ENCODE measurements around the gene GNPTAB. TPM values are rescaled to one million over a fixed set of nuclear protein-coding genes. Genes with fewer than 3 reads are reported as not detected.
"Not testable (repeated sequence)": the region's sequence is repeated elsewhere in the genome, so short reads cannot be mapped to it uniquely, and the experiment has no call there.

Gene GNPTAB
- total and polyA plus RNA-seq, 2 of the 13 experiments (the other 11 are each of a cell fraction or from before 2014, with no cell fraction given), result 13.6 to 19.4 TPM

DNA sequence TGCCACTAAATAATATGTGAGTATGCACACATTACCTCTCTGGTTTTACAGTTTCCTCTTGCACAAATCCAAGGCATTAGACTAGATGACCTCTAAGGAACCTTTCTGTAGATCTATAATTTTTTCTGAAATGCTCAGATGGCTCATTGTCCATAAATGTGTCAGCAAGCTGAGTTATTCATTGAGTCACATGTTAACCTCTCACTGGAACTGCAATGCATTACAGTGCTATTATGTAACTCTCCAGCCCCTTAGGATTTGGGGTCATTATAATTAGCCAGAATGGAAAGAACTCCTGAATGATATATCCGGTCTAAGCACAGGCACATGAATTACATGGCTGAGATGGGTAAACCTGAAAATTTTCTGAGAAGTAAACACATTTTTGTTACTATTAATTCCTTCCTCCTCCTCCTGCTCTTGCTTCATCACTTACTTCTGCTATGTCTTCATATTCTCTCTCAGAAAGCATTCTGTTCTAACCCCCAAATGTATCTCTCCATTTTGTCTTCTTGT lies 26.3 kb upstream of the GNPTAB start (continued):
- TF ChIP-seq ZNF883 (CRISPR knock-in tag; IDR thresholded peaks at IDR 0.05; ENCODE audit: not compliant biosample characterization) (no peak), ZNF256 (CRISPR knock-in tag; conservative IDR thresholded peaks at IDR 0.05) (no peak), NR2F1 (CRISPR knock-in tag; IDR thresholded peaks at IDR 0.05) (no peak), ZNF33B (CRISPR knock-in tag; IDR thresholded peaks at IDR 0.05) (no peak), TAF15 (IDR thresholded peaks at IDR 0.05; ENCODE audit: low read depth, low read length, poor library complexity, severe bottlenecking) (no peak), SAP130 (CRISPR knock-in tag; IDR thresholded peaks at IDR 0.05; ENCODE audit: low read depth) (no peak), ZIK1 (CRISPR knock-in tag; IDR thresholded peaks at IDR 0.05; ENCODE audit: borderline replicate concordance, low read depth) (no peak), ZNF782 (CRISPR knock-in tag; IDR thresholded peaks at IDR 0.05; ENCODE audit: borderline replicate concordance) (no peak)
- TF ChIP-seq, protein P1, sequence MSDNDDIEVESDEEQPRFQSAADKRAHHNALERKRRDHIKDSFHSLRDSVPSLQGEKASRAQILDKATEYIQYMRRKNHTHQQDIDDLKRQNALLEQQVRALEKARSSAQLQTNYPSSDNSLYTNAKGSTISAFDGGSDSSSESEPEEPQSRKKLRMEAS (IDR thresholded peaks at IDR 0.05), result no peak
- TF ChIP-seq, protein P2, sequence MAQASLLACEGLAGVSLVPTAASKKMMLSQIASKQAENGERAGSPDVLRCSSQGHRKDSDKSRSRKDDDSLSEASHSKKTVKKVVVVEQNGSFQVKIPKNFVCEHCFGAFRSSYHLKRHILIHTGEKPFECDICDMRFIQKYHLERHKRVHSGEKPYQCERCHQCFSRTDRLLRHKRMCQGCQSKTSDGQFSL (CRISPR knock-in tag; IDR thresholded peaks at IDR 0.05), result no peak
- TF ChIP-seq, protein P3, sequence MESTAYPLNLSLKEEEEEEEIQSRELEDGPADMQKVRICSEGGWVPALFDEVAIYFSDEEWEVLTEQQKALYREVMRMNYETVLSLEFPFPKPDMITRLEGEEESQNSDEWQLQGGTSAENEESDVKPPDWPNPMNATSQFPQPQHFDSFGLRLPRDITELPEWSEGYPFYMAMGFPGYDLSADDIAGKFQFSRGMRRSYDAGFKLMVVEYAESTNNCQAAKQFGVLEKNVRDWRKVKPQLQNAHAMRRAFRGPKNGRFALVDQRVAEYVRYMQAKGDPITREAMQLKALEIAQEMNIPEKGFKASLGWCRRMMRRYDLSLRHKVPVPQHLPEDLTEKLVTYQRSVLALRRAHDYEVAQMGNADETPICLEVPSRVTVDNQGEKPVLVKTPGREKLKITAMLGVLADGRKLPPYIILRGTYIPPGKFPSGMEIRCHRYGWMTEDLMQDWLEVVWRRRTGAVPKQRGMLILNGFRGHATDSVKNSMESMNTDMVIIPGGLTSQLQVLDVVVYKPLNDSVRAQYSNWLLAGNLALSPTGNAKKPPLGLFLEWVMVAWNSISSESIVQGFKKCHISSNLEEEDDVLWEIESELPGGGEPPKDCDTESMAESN (CRISPR knock-in tag; conservative IDR thresholded peaks at IDR 0.05), result no peak
- TF ChIP-seq, protein P4, sequence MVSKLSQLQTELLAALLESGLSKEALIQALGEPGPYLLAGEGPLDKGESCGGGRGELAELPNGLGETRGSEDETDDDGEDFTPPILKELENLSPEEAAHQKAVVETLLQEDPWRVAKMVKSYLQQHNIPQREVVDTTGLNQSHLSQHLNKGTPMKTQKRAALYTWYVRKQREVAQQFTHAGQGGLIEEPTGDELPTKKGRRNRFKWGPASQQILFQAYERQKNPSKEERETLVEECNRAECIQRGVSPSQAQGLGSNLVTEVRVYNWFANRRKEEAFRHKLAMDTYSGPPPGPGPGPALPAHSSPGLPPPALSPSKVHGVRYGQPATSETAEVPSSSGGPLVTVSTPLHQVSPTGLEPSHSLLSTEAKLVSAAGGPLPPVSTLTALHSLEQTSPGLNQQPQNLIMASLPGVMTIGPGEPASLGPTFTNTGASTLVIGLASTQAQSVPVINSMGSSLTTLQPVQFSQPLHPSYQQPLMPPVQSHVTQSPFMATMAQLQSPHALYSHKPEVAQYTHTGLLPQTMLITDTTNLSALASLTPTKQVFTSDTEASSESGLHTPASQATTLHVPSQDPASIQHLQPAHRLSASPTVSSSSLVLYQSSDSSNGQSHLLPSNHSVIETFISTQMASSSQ (IDR thresholded peaks at IDR 0.05; ENCODE audit: low read depth), result no peak
- TF ChIP-seq, protein P4 (CRISPR knock-in tag; IDR thresholded peaks at IDR 0.05; ENCODE audit: borderline replicate concordance), result no peak
- TF ChIP-seq, protein P5, sequence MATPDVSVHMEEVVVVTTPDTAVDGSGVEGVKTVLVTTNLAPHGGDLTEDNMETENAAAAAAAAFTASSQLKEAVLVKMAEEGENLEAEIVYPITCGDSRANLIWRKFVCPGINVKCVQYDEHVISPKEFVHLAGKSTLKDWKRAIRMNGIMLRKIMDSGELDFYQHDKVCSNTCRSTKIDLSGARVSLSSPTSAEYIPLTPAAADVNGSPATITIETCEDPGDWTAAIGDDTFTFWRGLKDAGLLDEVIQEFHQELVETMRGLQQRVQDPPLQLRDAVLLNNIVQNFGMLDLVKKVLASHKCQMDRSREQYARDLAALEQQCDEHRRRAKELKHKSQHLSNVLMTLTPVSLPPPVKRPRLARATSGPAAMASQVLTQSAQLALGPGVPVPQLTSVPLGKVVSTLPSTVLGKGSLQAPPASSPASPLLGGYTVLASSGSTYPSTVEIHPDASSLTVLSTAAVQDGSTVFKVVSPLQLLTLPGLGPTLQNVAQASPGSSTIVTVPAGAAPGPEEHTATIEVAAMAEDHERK (CRISPR knock-in tag; IDR thresholded peaks at IDR 0.05; ENCODE audit: low read depth), result no peak

DNA sequence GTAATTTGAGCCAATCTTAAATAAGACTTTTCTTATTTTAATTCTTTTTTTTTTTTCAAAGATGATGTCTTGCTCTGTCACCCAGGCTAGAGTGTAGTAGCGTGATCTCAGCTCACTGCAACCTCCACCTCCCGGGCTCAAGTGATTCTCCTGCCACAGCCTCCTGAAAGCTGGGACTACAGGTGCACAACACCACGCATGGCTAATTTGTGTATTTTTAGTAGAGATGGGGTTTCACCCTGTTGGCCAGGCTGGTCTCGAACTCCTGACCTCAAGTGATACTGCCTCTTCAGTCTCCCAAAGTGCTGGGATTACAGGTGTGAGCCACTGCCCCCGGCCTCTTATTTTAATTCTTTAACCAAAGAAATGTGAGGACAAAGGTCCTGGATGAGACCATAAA lies 25.9 kb upstream of the GNPTAB start:
- H3K27me3 ChIP-seq (ENCODE audit: control insufficient read depth in 1 of 2, insufficient read depth in 2 of 2, low read length in 2 of 2); in situ Hi-C loops (cut with HindIII; ENCODE audit: extremely low pct_ligation_motif_present, low pct_unique_long_range_greater_than_20kb); H3K27ac ChIP-seq (ENCODE audit: extremely low read length, insufficient read depth, low read length); H2AFZ ChIP-seq (ENCODE audit: low read length); ATAC-seq; H4K20me1 ChIP-seq (ENCODE audit: insufficient read depth, low read length); H3K4me2 ChIP-seq (ENCODE audit: low read depth, low read length); H3K9ac ChIP-seq (ENCODE audit: insufficient read depth, low read depth, low read length); H3K79me2 ChIP-seq (ENCODE audit: insufficient read depth, low read length); CTCF ChIA-PET (ENCODE audit: low intra/inter-chr PET ratio, low total read pairs); H3K4me3 ChIP-seq (replicated peaks in 1 of 3; ENCODE audit: insufficient read depth in 1 of 3, low read depth in 2 of 3, low read length in 3 of 3); POLR2A ChIA-PET; intact Hi-C loops (cut with micrococcal nuclease; ENCODE audit: unreplicated experiment); H3K36me3 ChIP-seq (replicated peaks in 1 of 2; ENCODE audit: control insufficient read depth in 1 of 2, insufficient read depth in 2 of 2, low read length in 2 of 2); H3K9me3 ChIP-seq (ENCODE audit: low read length); DNase-seq (ENCODE audit: low spot score); FAIRE-seq; BruUV-seq (replicated peaks): not testable (repeated sequence)
- 87% methylated on average over 5 of the region's 5 CpGs for WGBS (ENCODE audit: low lambda C conversion rate)
- peaks cover 10% of the 10 kb centered on the region for H3K4me1 ChIP-seq (ENCODE audit: insufficient read depth, low read length)
